ENCODE measurements around the gene TXN2.

- no peak for TF ChIP-seq CTCF (IDR thresholded peaks at IDR 0.05; ENCODE audit: low read length)
- no peak for TF ChIP-seq EZH2 (IDR thresholded peaks at IDR 0.05; ENCODE audit: borderline replicate concordance, low read length)
These were observed 57.7 kb downstream of the TXN2 start for GRCh38 chr22:36423461-36424404.

Measured in OCI-LY1 (cell line).